Lung (tissue), 12 donors: ENCODE measurements around the gene UBE2L5. TPM values are rescaled to one million over a fixed set of nuclear protein-coding genes. Genes with fewer than 3 reads are reported as not detected.

ENCODE experiments used
- ATAC-seq: fragments of 200-7000 bp; cut with Tn5 transposase; one replicate; pipeline ENCODE4 v1.9.1; 2020; ENCODE audit warnings: moderate number of reproducible peaks; ENCODE audit not compliant: insufficient read depth, low FRiP score
- DNase-seq, 3 donors: peaks; one replicate each; pipeline ENCODE4 v3.0.0-alpha.2; 2013 to 2017
- H3K27ac ChIP-seq, 2 donors: one replicate each; pipeline ENCODE4 v1.5.1; 2013; ENCODE audit warnings: mild to moderate bottlenecking in 2 of 2, moderate library complexity in 2 of 2, control low read depth in 1 of 2, inconsistent platforms in 1 of 2, low read depth in 1 of 2, low read length in 1 of 2
- H3K27me3 ChIP-seq, 3 donors: one replicate each; pipeline ENCODE4 v1.5.1; 2013; ENCODE audit warnings: low read length in 2 of 3; ENCODE audit not compliant: control insufficient read depth in 3 of 3, insufficient read depth in 3 of 3
- H3K36me3 ChIP-seq, 4 donors: one replicate each; pipeline ENCODE4 v1.5.1; 2013; ENCODE audit warnings: low read length in 4 of 4, mild to moderate bottlenecking in 1 of 4, moderate library complexity in 1 of 4; ENCODE audit not compliant: control insufficient read depth in 4 of 4, insufficient read depth in 4 of 4
- H3K4me1 ChIP-seq, 5 donors: one replicate each; pipeline ENCODE4 v1.5.1; 2013; ENCODE audit warnings: low read length in 5 of 5, mild to moderate bottlenecking in 2 of 5, moderate library complexity in 1 of 5; ENCODE audit not compliant: control insufficient read depth in 5 of 5, insufficient read depth in 5 of 5
- H3K4me3 ChIP-seq: one replicate; pipeline ENCODE4 v1.5.1; 2013; ENCODE audit warnings: mild to moderate bottlenecking, control low read depth, moderate library complexity
- H3K9ac ChIP-seq, 2 donors: one replicate each; pipeline ENCODE4 v1.5.1; 2013; ENCODE audit warnings: low read length in 2 of 2, control low read depth in 1 of 2; ENCODE audit not compliant: insufficient read depth in 1 of 2
- H3K9me3 ChIP-seq, 4 donors: one replicate each; pipeline ENCODE4 v1.5.1; 2013; ENCODE audit warnings: low read length in 3 of 4, mild to moderate bottlenecking in 1 of 4, moderate library complexity in 1 of 4; ENCODE audit not compliant: control insufficient read depth in 4 of 4, insufficient read depth in 3 of 4
- CTCF ChIP-seq: IDR thresholded peaks from 2 replicates; pipeline ENCODE4 v1.5.1; 2012; ENCODE audit warnings: mild to moderate bottlenecking; ENCODE audit errors: control extremely low read depth, extremely low read depth
- WGBS, 2 donors: extraction: QIAGEN DNeasy Blood & Tissue Kit; methylation state at CpG; one replicate each; pipeline ENCODE4 v1.1.7; 2013; 5-methylcytosine and 5-hydroxymethylcytosine counted together
- polyA plus RNA-seq, 2 donors: library from polyadenylated mRNA; stranded (reverse); fragments of 200-250 nt; gene quantifications; one replicate each; pipeline ENCODE4 v1.2.1, GENCODE V29; 2013
- total RNA-seq, 2 donors: library from RNA; depleted of rRNA in 1 of 2; stranded (reverse); fragments of >200 nt in 1 of 2; gene quantifications; one replicate each; pipeline ENCODE4 v1.2.1, GENCODE V29; 2014 to 2021
- donor health status: control.
- donor health status: control.
- donor health status: Bipolar disorder and iron deficiency.
- donor health status: healthy.
- donor health status: DM: yes; HTN: yes; CAD: no.

UBE2L5 gene
- total and polyA plus RNA-seq, 4 donors: 0.06 TPM; not detected in 3

GRCh38 chr13:30453727-30454126 is 31.4 kb downstream of the UBE2L5 start:
- 80 to 85% methylated on average over 4 of the region's 4 CpGs for WGBS, 2 donors

GRCh38 chr13:30454991-30455390 is 32.7 kb downstream of the UBE2L5 start:
- Histone ChIP-seq H3K4me3 (no peak overlapping the region), H3K9ac (no peak overlapping the region), H3K36me3 (peaks cover 0 to 8% (median 5%) of the 10 kb centered on the region in 4 donors), H3K4me1 (no peaks in the 10 kb centered on the region), H3K9me3 (no peaks in the 10 kb centered on the region), H3K27me3 (no peaks in the 10 kb centered on the region), H3K27ac (no peak overlapping the region)
- ATAC-seq (no peak), DNase-seq (no peak)
- TF ChIP-seq CTCF: no peak
- 95 to 97% methylated on average over 2 of the region's 2 CpGs for whole genome bisulfite sequencing, 2 donors

More at GRCh38 chr13:30453727-30454126, 31.4 kb downstream of the UBE2L5 start:
- no peak for ATAC-seq
- Histone ChIP-seq H3K27ac (no peak overlapping the region), H3K36me3 (peaks cover 0 to 3% (median 1%) of the 10 kb centered on the region in 4 donors), H3K9me3 (no peaks in the 10 kb centered on the region), H3K9ac (no peak overlapping the region), H3K4me1 (no peaks in the 10 kb centered on the region), H3K4me3 (no peak overlapping the region), H3K27me3 (no peaks in the 10 kb centered on the region)
- DNase-seq: no peak
- TF ChIP-seq CTCF: no peak

- DNase-seq (no peak), ATAC-seq (no peak)
- peak overlapping the region in 1 of 2 donors; percentile 47 for H3K9ac ChIP-seq
- H3K36me3 ChIP-seq: peaks cover 0 to 8% (median 5%) of the 10 kb centered on the region in 4 donors
- WGBS, 2 donors: 72 to 77% methylated on average over 3 of the region's 3 CpGs
- H3K27me3 ChIP-seq: no peaks in the 10 kb centered on the region
- no peaks in the 10 kb centered on the region for H3K9me3 ChIP-seq
- no peak for TF ChIP-seq CTCF
- no peak overlapping the region for H3K27ac ChIP-seq
- no peak overlapping the region for H3K4me3 ChIP-seq
- no peaks in the 10 kb centered on the region for H3K4me1 ChIP-seq
These were observed 34.0 kb downstream of the UBE2L5 start for GRCh38 chr13:30456290-30456689.

GRCh38 chr13:30457306-30457891 is 35.1 kb downstream of the UBE2L5 start:
- no peak for TF ChIP-seq CTCF
- Histone ChIP-seq H3K9ac (no peak overlapping the region), H3K4me1 (peaks cover 0 to 10% (median 0%) of the 10 kb centered on the region in 5 donors), H3K27ac (no peak overlapping the region), H3K4me3 (no peak overlapping the region), H3K27me3 (no peaks in the 10 kb centered on the region), H3K36me3 (peaks cover 0 to 17% (median 9%) of the 10 kb centered on the region in 4 donors), H3K9me3 (no peaks in the 10 kb centered on the region)
- WGBS, 2 donors: 64 to 95% methylated on average over 3 of the region's 3 CpGs
- no peak for DNase-seq
- ATAC-seq: no peak
